ENCODE measurements around the gene BFAR. TPM values are rescaled to one million over a fixed set of nuclear protein-coding genes. Genes with fewer than 3 reads are reported as not detected.

The BFAR gene
- total RNA-seq, 6 experiments from 2014 or later, result 17.4 to 31.2 (median 22.9) TPM

GRCh38 chr16:14618566-14618965, 14.2 kb upstream of the BFAR start:
- H3K4me3 ChIP-seq, result no peak overlapping the region
- DNase-seq (no peak), ATAC-seq (no peak)
- intact Hi-C loops (cut with DNase I), result no loop called here
- H3K4me1 ChIP-seq, result no peaks in the 10 kb centered on the region
- no peak overlapping the region for H3K27ac ChIP-seq
- TF ChIP-seq POLR2A (IDR thresholded peaks at IDR 0.05) (no peak), CTCF (IDR thresholded peaks at IDR 0.05) (no peak)
- H3K27me3 ChIP-seq, result no peaks in the 10 kb centered on the region
- WGBS (ENCODE audit: insufficient coverage, low coverage, low lambda C conversion rate, missing lambda C conversion rate), result 92% methylated on average over 5 of the region's 7 CpGs
- H3K9me3 ChIP-seq, result no peaks in the 10 kb centered on the region
- peaks cover 0 to 59% (median 5%) of the 10 kb centered on the region in 4 donors for H3K36me3 ChIP-seq

- Histone ChIP-seq H3K27ac (no peak overlapping the region), H3K9me3 (no peaks in the 10 kb centered on the region), H3K4me3 (no peak overlapping the region), H3K36me3 (peaks cover 0 to 52% (median 11%) of the 10 kb centered on the region in 4 donors), H3K27me3 (no peaks in the 10 kb centered on the region), H3K4me1 (peaks cover 0 to 15% (median 0%) of the 10 kb centered on the region in 4 donors)
- DNase-seq, result no peak
- ATAC-seq, result peak in 1 of 4 donors; percentile 11
- intact Hi-C loops (cut with DNase I), result no loop called here
- 46% methylated on average over 4 of the region's 4 CpGs for WGBS (ENCODE audit: insufficient coverage, low coverage, low lambda C conversion rate, missing lambda C conversion rate)
- no peak for TF ChIP-seq CTCF (IDR thresholded peaks at IDR 0.05)
- no peak for TF ChIP-seq POLR2A (IDR thresholded peaks at IDR 0.05)
These were observed 5.7 kb upstream of the BFAR start for GRCh38 chr16:14627078-14627477.

- 64% methylated on average over 12 of the region's 12 CpGs for WGBS (ENCODE audit: insufficient coverage, low coverage, low lambda C conversion rate, missing lambda C conversion rate)
- DNase-seq (no peak), ATAC-seq (no peak)
- Histone ChIP-seq H3K4me3 (peak overlapping the region; percentile 73 to 97 (median 96)), H3K9me3 (no peaks in the 10 kb centered on the region), H3K36me3 (peaks cover 0 to 38% (median 10%) of the 10 kb centered on the region in 4 donors), H3K27me3 (no peaks in the 10 kb centered on the region), H3K27ac (peak overlapping the region in 2 of 3 donors; percentile 91), H3K4me1 (peaks cover 0 to 17% (median 0%) of the 10 kb centered on the region in 4 donors)
- intact Hi-C loops (cut with DNase I), result no loop called here
- TF ChIP-seq CTCF (IDR thresholded peaks at IDR 0.05) (no peak), POLR2A (IDR thresholded peaks at IDR 0.05) (no peak)
These were observed 3.7 kb upstream of the BFAR start for GRCh38 chr16:14628806-14629611.

- ATAC-seq, result no peak
- Histone ChIP-seq H3K4me3 (peak overlapping the region; percentile 73 to 97 (median 96)), H3K27ac (peak overlapping the region; percentile 83 to 91 (median 91)), H3K9me3 (no peaks in the 10 kb centered on the region), H3K36me3 (peaks cover 0 to 33% (median 8%) of the 10 kb centered on the region in 4 donors), H3K4me1 (peaks cover 0 to 23% (median 0%) of the 10 kb centered on the region in 4 donors), H3K27me3 (no peaks in the 10 kb centered on the region)
- no peak for TF ChIP-seq CTCF (IDR thresholded peaks at IDR 0.05)
- TF ChIP-seq POLR2A (IDR thresholded peaks at IDR 0.05), result no peak
- intact Hi-C loops (cut with DNase I), result no loop called here
- DNase-seq, result no peak
- WGBS (ENCODE audit: insufficient coverage, low coverage, low lambda C conversion rate, missing lambda C conversion rate), result 0% methylated on average over 7 of the region's 17 CpGs
These were observed 3.2 kb upstream of the BFAR start for GRCh38 chr16:14629612-14629918.

All from right lobe of liver (tissue), 6 donors.